ENCODE results near the gene EGFLAM. TPM values are rescaled to one million over a fixed set of nuclear protein-coding genes. Genes with fewer than 3 reads are reported as not detected.
A peak's percentile ranks its signal among the peaks of the same experiment; 100 is the strongest.

EGFLAM gene
- polyA plus RNA-seq, 1 donor from 2014 or later = not detected

DNA sequence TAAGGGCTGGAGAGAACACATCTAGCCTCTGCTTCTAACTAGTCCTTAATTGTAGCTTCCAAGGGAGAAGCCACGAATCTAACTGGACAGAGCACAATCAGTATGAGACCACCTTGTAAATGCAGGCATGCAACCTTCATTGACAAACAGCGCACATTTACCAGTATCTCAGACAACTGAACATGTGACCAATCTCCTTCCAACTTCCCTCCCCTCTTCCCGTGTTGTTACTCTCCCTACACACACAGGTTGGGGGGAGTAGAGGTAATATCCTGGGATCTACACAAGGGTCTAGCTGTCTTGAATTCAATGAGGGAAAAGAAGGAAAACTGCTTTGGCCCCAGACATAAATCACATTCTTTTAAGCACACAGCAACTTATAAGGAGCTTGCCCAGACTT is 220.5 kb downstream of the EGFLAM start:
- no peak overlapping the region for H3K4me3 Mint-ChIP-seq
- H3K36me3 Mint-ChIP-seq = no peaks in the 10 kb centered on the region
- H3K27ac Mint-ChIP-seq = no peak overlapping the region
- peaks cover 3% of the 10 kb centered on the region for H3K27me3 Mint-ChIP-seq
- H3K4me1 Mint-ChIP-seq = no peaks in the 10 kb centered on the region
- H3K9me3 Mint-ChIP-seq = no peaks in the 10 kb centered on the region

DNA sequence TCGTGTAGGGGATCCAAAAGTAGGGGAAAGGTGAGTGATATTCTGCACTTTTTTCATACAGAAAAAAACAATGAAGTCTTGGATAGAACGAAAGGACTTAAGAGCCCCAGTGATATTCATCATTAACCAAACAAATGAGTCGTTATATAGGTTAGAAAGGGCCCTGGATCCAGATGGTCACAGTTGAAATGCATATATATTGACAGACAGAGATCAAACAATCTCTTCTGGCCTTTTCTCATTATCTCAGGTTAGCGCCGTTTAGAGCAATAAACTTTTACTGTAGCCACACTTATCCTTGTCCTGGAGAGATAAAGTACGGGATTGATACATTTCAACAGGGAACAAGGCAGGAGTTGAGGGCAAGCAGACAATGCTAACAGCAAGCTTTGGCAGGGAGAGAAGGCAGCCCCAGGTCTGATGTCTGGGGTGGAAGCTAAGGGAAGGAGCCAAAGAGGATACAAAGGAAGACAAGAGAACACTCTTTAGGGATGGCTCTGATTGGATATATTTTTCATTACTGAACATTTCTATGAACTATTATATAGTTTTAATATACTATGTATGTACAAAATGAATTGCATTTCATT is 221.1 kb downstream of the EGFLAM start:
- no peak overlapping the region for H3K4me3 Mint-ChIP-seq
- H3K27me3 Mint-ChIP-seq = peaks cover 5% of the 10 kb centered on the region
- no peaks in the 10 kb centered on the region for H3K36me3 Mint-ChIP-seq
- no peaks in the 10 kb centered on the region for H3K4me1 Mint-ChIP-seq
- no peak overlapping the region for H3K27ac Mint-ChIP-seq
- peaks cover 0 to 3% (median 0%) of the 10 kb centered on the region in 3 donors for H3K9me3 Mint-ChIP-seq

DNA sequence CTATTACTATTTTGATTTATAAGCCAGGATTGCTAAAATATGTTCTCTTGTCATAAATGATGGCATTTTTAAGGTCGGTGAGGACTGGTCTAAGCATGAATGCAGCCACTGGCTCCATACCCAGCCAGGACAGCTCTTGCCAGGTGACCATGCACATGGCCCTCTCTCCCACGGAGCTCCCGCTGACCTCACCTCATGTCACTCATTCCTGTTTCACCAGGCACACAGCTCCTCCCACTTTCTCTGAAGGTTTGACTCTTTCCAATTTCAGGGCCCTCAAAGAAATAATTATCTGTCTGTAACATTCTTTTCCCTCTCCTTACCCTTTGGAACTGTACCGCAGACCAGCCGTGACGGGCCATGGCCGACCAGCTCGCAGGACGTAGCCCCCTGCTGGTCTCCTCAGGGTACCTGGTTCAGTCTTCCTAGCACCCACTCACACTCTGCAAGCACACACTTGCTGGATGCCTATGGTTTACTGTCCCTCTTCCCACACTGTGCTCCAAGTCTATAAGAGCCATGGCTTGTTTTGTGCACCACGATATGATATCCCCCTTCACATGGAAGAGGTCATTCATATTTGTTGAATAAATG is 225.5 kb downstream of the EGFLAM start:
- H3K9me3 Mint-ChIP-seq = peaks cover 0 to 3% (median 0%) of the 10 kb centered on the region in 3 donors
- H3K4me1 Mint-ChIP-seq = no peaks in the 10 kb centered on the region
- peaks cover 9% of the 10 kb centered on the region for H3K27me3 Mint-ChIP-seq
- H3K36me3 Mint-ChIP-seq = no peaks in the 10 kb centered on the region
- no peak overlapping the region for H3K4me3 Mint-ChIP-seq
- no peak overlapping the region for H3K27ac Mint-ChIP-seq

DNA sequence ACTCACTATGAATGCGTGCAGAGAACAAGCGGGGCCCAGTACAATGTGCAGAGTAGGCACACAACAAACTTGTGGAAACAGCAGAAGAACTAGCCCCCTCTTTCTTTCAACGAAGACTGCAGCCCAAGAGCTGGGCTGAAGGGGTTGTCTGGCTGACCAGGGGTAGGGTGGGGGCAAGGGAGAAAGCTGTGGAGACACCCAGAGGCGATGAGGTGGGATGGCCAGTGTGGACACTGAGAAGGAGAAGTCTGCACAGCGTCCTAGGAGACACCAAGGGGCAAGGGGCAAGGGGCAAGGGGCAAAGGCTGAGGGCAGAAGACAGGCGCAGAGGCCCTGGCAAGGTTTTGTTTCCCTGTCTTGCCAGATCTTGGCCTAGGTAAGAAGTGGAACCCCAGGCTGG is 235.8 kb downstream of the EGFLAM start:
- Mint-ChIP-seq H3K27me3 (peaks cover 21% of the 10 kb centered on the region), H3K4me1 (no peaks in the 10 kb centered on the region), H3K4me3 (no peak overlapping the region), H3K9me3 (no peaks in the 10 kb centered on the region), H3K27ac (no peak overlapping the region), H3K36me3 (no peaks in the 10 kb centered on the region)

DNA sequence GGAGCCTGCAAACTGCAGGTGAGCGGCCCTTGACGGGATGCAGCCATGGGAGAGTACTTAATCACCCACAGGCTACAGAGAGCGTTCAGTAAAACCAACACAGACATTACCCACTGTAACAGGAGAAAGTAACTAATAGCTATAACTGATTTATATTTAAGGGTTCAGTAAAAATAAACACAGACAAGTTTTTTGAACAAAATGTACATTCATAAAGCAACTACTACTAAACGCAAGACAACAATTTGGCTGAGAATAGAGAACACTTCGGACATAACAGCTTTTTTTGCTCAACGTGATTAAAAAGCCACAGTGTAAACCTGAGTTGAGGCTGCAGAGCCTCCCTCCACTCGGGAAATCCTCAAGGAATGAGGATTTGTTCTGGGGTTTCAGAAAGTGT is 236.4 kb downstream of the EGFLAM start:
- Mint-ChIP-seq H3K27ac (no peak overlapping the region), H3K27me3 (peaks cover 21% of the 10 kb centered on the region), H3K4me1 (no peaks in the 10 kb centered on the region), H3K9me3 (no peaks in the 10 kb centered on the region), H3K4me3 (no peak overlapping the region), H3K36me3 (peaks cover 1% of the 10 kb centered on the region)

DNA sequence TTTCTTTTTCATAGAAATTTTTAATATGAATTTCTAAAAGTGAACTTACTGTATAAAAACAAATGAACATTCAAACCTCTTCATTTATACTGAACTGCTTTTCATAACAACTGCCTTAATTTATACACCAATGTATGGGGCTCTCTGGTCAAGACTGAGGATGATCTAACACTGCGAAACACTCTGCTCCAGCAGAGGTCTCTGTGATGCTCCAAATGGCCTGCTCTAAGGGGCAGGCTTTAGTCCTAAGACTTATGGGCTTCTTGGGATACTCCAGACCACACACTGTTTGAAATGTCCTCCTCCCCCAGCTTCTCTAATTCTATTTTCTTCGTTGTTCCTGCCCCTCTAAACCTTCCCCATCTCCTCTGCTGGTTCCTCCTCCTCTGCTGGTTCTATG is 239.6 kb downstream of the EGFLAM start:
- peaks cover 14% of the 10 kb centered on the region for H3K27me3 Mint-ChIP-seq
- no peak overlapping the region for H3K27ac Mint-ChIP-seq
- no peak overlapping the region for H3K4me3 Mint-ChIP-seq
- H3K4me1 Mint-ChIP-seq = no peaks in the 10 kb centered on the region
- H3K36me3 Mint-ChIP-seq = peaks cover 1% of the 10 kb centered on the region
- no peaks in the 10 kb centered on the region for H3K9me3 Mint-ChIP-seq

DNA sequence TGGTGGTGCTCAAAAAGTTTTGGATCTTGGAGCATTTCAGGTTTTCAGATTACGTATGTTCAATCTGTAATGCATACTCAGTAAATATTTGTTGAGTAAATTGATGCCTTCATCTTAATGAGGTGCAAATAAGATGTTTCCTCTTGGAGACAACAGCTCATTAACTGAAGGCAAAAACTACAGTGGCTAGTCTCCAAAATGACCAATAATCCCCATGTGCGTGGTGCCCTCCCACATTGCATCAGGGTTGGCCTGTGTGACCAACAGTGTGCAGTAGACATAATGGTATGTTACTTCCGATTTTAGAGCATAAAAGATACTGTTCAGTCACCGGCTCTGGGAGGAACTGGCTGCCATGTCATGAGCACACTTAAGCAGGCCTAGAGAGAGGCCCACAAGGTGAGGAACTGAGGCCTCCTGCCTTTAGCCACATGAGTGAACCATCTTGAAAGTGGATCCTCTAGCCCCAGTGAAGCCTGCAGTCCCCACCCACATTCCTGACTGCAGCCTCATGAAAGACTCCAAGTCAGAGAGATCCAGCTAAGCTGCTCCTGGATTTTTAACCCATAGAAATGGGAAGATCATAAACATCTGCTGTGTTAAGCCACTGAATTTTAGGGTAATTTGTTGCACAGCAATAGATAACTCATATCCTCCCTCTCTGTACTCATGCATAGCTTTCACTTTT is 242.4 kb downstream of the EGFLAM start:
- peaks cover 1% of the 10 kb centered on the region for H3K36me3 Mint-ChIP-seq
- H3K9me3 Mint-ChIP-seq = no peaks in the 10 kb centered on the region
- no peak overlapping the region for H3K27ac Mint-ChIP-seq
- H3K27me3 Mint-ChIP-seq = peaks cover 2% of the 10 kb centered on the region
- no peaks in the 10 kb centered on the region for H3K4me1 Mint-ChIP-seq
- peak overlapping the region in 1 of 4 donors; percentile 12 for H3K4me3 Mint-ChIP-seq

DNA sequence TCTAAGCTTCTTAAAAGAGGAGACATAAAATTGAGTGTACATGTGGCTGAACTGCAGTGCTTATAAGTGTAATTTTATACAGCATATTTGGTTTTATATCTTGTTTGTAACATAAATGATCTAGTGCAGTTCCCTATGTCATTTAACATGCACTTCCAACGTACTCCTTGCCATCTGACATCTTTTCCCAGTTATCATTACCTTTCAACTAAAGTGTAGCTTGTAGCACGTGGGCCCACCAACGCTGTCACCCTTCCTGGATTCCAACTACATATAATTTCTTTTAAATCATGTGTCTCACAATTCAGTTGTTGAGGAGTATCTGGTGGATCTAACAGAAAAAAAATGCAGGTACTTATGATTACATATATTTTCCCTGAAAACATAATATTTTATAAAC is 247.9 kb downstream of the EGFLAM start:
- Mint-ChIP-seq H3K27ac (no peak overlapping the region), H3K9me3 (no peaks in the 10 kb centered on the region), H3K4me3 (no peak overlapping the region), H3K36me3 (no peaks in the 10 kb centered on the region), H3K4me1 (no peaks in the 10 kb centered on the region), H3K27me3 (peaks cover 3% of the 10 kb centered on the region)

DNA sequence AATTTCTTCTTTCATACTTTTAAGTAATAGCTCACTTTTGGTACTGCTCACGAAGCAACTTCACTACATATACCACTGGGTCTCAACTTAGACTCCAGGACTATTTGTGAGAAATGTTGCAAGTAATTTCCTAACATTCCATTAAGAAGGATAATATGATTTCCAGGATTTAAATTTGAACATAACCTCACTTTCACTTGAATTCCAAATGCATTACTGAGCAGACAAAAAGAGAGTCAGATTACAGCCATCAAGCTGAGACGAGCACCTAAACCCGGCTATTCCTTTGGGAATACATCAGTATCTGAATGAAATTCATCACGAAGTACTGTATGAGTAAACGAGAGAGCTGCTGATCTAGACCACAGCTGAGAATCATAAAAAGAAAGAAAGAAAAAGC is 250.8 kb downstream of the EGFLAM start:
- H3K27me3 Mint-ChIP-seq = peaks cover 3% of the 10 kb centered on the region
- H3K36me3 Mint-ChIP-seq = no peaks in the 10 kb centered on the region
- no peaks in the 10 kb centered on the region for H3K4me1 Mint-ChIP-seq
- no peak overlapping the region for H3K27ac Mint-ChIP-seq
- no peak overlapping the region for H3K4me3 Mint-ChIP-seq
- no peaks in the 10 kb centered on the region for H3K9me3 Mint-ChIP-seq

All from IgD-negative memory B cell (primary cell).